ENCODE data around the gene EML6. TPM values are rescaled to one million over a fixed set of nuclear protein-coding genes. Genes with fewer than 3 reads are reported as not detected.

EML6 gene
- total RNA-seq, 1 donor from 2014 or later: 0.39 TPM

DNA sequence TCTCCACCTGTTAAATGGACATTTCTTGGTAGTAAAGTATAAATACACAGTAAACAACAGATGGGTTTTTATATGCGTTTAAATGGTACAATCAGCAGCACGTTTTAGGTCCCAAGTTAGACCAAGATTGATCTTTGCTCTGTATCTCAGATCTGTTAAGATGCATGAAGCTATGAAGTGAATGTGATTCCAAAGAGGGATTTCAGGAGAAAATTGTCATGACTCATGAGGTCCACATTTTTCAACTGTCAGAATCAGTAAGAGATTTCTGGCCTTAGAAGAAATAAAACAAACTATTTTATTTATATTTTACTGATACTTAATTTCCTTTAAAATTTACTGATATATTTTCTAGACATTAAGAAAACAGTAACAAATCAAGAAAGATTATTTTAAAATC is 142.7 kb downstream of the EML6 start:
- no peak overlapping the region for H3K4me2 ChIP-seq
- Mint-ChIP-seq H3K4me3 (no peak overlapping the region), H3K27ac (no peak overlapping the region), H3K27me3 (ENCODE audit: insufficient read depth, low read depth) (no peaks in the 10 kb centered on the region), H3K4me1 (peaks cover 3% of the 10 kb centered on the region), H3K36me3 (no peaks in the 10 kb centered on the region), H3K9me3 (no peaks in the 10 kb centered on the region)
- TF ChIP-seq EZH2phosphoT487 (IDR thresholded peaks at IDR 0.05) (no peak), EZH2 (IDR thresholded peaks at IDR 0.05) (no peak)
- TF ChIP-seq, protein P1, sequence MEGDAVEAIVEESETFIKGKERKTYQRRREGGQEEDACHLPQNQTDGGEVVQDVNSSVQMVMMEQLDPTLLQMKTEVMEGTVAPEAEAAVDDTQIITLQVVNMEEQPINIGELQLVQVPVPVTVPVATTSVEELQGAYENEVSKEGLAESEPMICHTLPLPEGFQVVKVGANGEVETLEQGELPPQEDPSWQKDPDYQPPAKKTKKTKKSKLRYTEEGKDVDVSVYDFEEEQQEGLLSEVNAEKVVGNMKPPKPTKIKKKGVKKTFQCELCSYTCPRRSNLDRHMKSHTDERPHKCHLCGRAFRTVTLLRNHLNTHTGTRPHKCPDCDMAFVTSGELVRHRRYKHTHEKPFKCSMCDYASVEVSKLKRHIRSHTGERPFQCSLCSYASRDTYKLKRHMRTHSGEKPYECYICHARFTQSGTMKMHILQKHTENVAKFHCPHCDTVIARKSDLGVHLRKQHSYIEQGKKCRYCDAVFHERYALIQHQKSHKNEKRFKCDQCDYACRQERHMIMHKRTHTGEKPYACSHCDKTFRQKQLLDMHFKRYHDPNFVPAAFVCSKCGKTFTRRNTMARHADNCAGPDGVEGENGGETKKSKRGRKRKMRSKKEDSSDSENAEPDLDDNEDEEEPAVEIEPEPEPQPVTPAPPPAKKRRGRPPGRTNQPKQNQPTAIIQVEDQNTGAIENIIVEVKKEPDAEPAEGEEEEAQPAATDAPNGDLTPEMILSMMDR (IDR thresholded peaks at IDR 0.05): no peak
- H3K36me3 ChIP-seq: no peaks in the 10 kb centered on the region
- no peaks in the 10 kb centered on the region for H3K4me1 ChIP-seq
- no peaks in the 10 kb centered on the region for H3K79me2 ChIP-seq (ENCODE audit: low read depth)
- H3K27me3 ChIP-seq: no peaks in the 10 kb centered on the region
- no peaks in the 10 kb centered on the region for H3F3A ChIP-seq (ENCODE audit: low read depth)
- no peaks in the 10 kb centered on the region for H3K9me3 ChIP-seq (ENCODE audit: low read depth)
- H3K4me3 ChIP-seq: no peak overlapping the region
- DNase-seq (ENCODE audit: low spot score): no peak
- H3K27ac ChIP-seq: no peak overlapping the region
- H3K9ac ChIP-seq: no peak overlapping the region
- no peak overlapping the region for H2AFZ ChIP-seq (replicated peaks)
- no peaks in the 10 kb centered on the region for H4K20me1 ChIP-seq (ENCODE audit: low read depth)

DNA sequence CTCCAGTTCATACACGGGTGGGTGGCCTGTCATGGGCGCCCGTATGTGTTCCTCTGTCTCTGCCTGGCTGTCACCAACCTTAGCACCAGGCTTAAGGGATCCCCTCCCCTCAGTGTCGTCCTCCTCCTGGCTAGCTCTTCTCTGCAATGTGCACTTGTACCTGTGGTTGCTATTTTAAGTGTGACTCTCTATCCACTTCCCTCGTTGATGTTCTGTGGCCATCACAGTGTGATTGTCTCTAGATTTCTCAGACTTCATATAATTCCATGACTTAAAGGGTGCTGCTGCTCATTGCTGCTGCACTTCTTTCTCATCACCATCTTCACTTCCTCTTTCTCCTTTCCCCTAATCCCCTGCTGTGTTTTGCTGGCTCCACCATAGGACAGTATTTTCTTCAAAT is 143.4 kb downstream of the EML6 start:
- H3K27me3 Mint-ChIP-seq (ENCODE audit: insufficient read depth, low read depth): no peaks in the 10 kb centered on the region
- H3K4me3 Mint-ChIP-seq: no peak overlapping the region
- Histone ChIP-seq H3K27me3 (no peaks in the 10 kb centered on the region), H2AFZ (replicated peaks) (peak overlapping the region; percentile 52), H3K4me3 (no peak overlapping the region), H3K79me2 (ENCODE audit: low read depth) (no peaks in the 10 kb centered on the region), H4K20me1 (ENCODE audit: low read depth) (no peaks in the 10 kb centered on the region), H3K4me1 (no peaks in the 10 kb centered on the region), H3K4me2 (no peak overlapping the region), H3K9ac (no peak overlapping the region), H3F3A (ENCODE audit: low read depth) (no peaks in the 10 kb centered on the region), H3K27ac (no peak overlapping the region), H3K36me3 (no peaks in the 10 kb centered on the region), H3K9me3 (ENCODE audit: low read depth) (no peaks in the 10 kb centered on the region)
- H3K36me3 Mint-ChIP-seq: no peaks in the 10 kb centered on the region
- no peak for TF ChIP-seq EZH2 (IDR thresholded peaks at IDR 0.05)
- no peak for TF ChIP-seq EZH2phosphoT487 (IDR thresholded peaks at IDR 0.05)
- TF ChIP-seq, protein P1 (IDR thresholded peaks at IDR 0.05): no peak
- H3K27ac Mint-ChIP-seq: no peak overlapping the region
- no peaks in the 10 kb centered on the region for H3K9me3 Mint-ChIP-seq
- no peak for DNase-seq (ENCODE audit: low spot score)
- H3K4me1 Mint-ChIP-seq: peaks cover 3% of the 10 kb centered on the region

DNA sequence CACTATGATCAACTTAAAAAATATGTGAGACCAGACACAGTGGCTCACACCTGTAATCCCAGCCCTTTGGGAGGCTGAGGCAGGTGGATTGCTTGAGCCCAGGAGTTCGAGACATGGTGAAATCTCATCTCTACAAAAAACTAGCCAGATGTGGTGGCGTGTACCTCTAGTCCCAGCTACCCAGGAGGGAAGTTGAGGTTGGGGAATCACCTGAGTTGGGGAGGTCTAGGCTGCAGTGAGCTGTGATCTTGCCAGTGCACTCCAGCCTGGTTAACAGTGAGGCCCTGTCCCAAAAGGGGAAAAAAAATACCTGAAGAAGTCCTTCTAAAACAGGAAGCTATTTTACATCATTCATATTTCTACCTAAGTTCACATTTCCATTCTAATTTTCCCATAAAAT is 144.0 kb downstream of the EML6 start:
- H3K27ac ChIP-seq: no peak overlapping the region
- H3K27me3 ChIP-seq: no peaks in the 10 kb centered on the region
- H2AFZ ChIP-seq (replicated peaks): no peak overlapping the region
- no peak for DNase-seq (ENCODE audit: low spot score)
- Mint-ChIP-seq H3K4me1 (peaks cover 3% of the 10 kb centered on the region), H3K27ac (no peak overlapping the region), H3K4me3 (no peak overlapping the region), H3K27me3 (ENCODE audit: insufficient read depth, low read depth) (no peaks in the 10 kb centered on the region), H3K9me3 (no peaks in the 10 kb centered on the region), H3K36me3 (no peaks in the 10 kb centered on the region)
- no peaks in the 10 kb centered on the region for H3F3A ChIP-seq (ENCODE audit: low read depth)
- TF ChIP-seq EZH2 (IDR thresholded peaks at IDR 0.05): no peak
- TF ChIP-seq EZH2phosphoT487 (IDR thresholded peaks at IDR 0.05): no peak
- TF ChIP-seq, protein P1 (IDR thresholded peaks at IDR 0.05): no peak
- H3K4me3 ChIP-seq: no peak overlapping the region
- H3K4me2 ChIP-seq: no peak overlapping the region
- H3K79me2 ChIP-seq (ENCODE audit: low read depth): no peaks in the 10 kb centered on the region
- H3K9ac ChIP-seq: no peak overlapping the region
- no peaks in the 10 kb centered on the region for H3K36me3 ChIP-seq
- no peaks in the 10 kb centered on the region for H3K9me3 ChIP-seq (ENCODE audit: low read depth)
- no peaks in the 10 kb centered on the region for H4K20me1 ChIP-seq (ENCODE audit: low read depth)
- H3K4me1 ChIP-seq: no peaks in the 10 kb centered on the region
